Peyer's patch (tissue), 4 donors: ENCODE data around the gene SHOX. TPM values are rescaled to one million over a fixed set of nuclear protein-coding genes. Genes with fewer than 3 reads are reported as not detected.
"Not testable (repeated sequence)": the region's sequence is repeated elsewhere in the genome, so short reads cannot be mapped to it uniquely, and the experiment has no call there.

Experiments used
- DNase-seq, 3 donors: peaks; one replicate each; pipeline ENCODE4 v3.0.0-alpha.2; 2017 to 2019
- H3K27ac ChIP-seq, 4 donors: fragments of 200-600 bp; sonication (generic); one replicate each; pipeline ENCODE4 v1.5.1; 2016 to 2019
- H3K27me3 ChIP-seq, 2 donors: fragments of 200-600 bp; sonication (generic); one replicate each; pipeline ENCODE4 v1.5.1; 2019
- H3K36me3 ChIP-seq, 3 donors: fragments of 200-600 bp; sonication (generic); one replicate each; pipeline ENCODE4 v1.5.1; 2016 to 2019
- H3K4me1 ChIP-seq, 4 donors: fragments of 200-600 bp; sonication (generic); one replicate each; pipeline ENCODE4 v1.5.1; 2016 to 2019
- H3K4me3 ChIP-seq, 4 donors: fragments of 200-600 bp; sonication (generic); 1 replicate in 3 of 4; 2 replicates in 1 of 4; pipeline ENCODE4 v1.5.1; 2016 to 2019; ENCODE audit warnings: mild to moderate bottlenecking in 1 of 4
- H3K9me3 ChIP-seq, 4 donors: fragments of 200-600 bp; sonication (generic); one replicate each; pipeline ENCODE4 v1.5.1; 2016 to 2019; ENCODE audit warnings: mild to moderate bottlenecking in 1 of 4
- CTCF ChIP-seq, 6 experiments: fragments of 450-650 bp in 4 of 6; fragments of 200-600 bp in 2 of 6; sonication (generic) in 1 of 6; IDR thresholded peaks; one replicate each; pipeline ENCODE4 v1.5.1; 2017 to 2019; ENCODE audit warnings: antibody characterized with exemption in 6 of 6, mild to moderate bottlenecking in 3 of 6, moderate library complexity in 1 of 6
- POLR2A ChIP-seq, 2 donors: fragments of 450-650 bp; IDR thresholded peaks; one replicate each; pipeline ENCODE4 v1.5.1; 2017; ENCODE audit warnings: antibody characterized with exemption in 2 of 2, mild to moderate bottlenecking in 2 of 2, moderate library complexity in 2 of 2
- total RNA-seq, 4 donors: library from RNA; depleted of rRNA; stranded (reverse); fragments of >200 nt; gene quantifications; one replicate each; pipeline ENCODE4 v1.1.0, GENCODE V29; 2016

The SHOX gene
- total RNA-seq, 4 donors from 2014 or later = not detected

GRCh38 chrX:625137-625691, 5.4 kb upstream of the SHOX start:
- no peaks in the 10 kb centered on the region for H3K36me3 ChIP-seq
- H3K27me3 ChIP-seq = peaks cover 0 to 8% of the 10 kb centered on the region in 2 donors
- H3K4me1 ChIP-seq = peaks cover 0 to 4% (median 0%) of the 10 kb centered on the region in 4 donors
- no peaks in the 10 kb centered on the region for H3K9me3 ChIP-seq
- no peak for DNase-seq
- no peak overlapping the region for H3K27ac ChIP-seq
- no peak overlapping the region for H3K4me3 ChIP-seq
- no peak for TF ChIP-seq POLR2A (IDR thresholded peaks at IDR 0.05)
- no peak for TF ChIP-seq CTCF (IDR thresholded peaks at IDR 0.05)

- peaks cover 0 to 16% of the 10 kb centered on the region in 2 donors for H3K27me3 ChIP-seq
- H3K9me3 ChIP-seq, H3K36me3 ChIP-seq, H3K27ac ChIP-seq, H3K4me1 ChIP-seq, DNase-seq, H3K4me3 ChIP-seq: not testable (repeated sequence)
Measured at GRCh38 chrX:626047-626446, 4.5 kb upstream of the SHOX start.

GRCh38 chrX:626745-627509, 3.7 kb upstream of the SHOX start:
- TF ChIP-seq CTCF (IDR thresholded peaks at IDR 0.05) = no peak
- no peak for TF ChIP-seq POLR2A (IDR thresholded peaks at IDR 0.05)
- peaks cover 0 to 21% of the 10 kb centered on the region in 2 donors for H3K27me3 ChIP-seq

GRCh38 chrX:627510-627981, 3.0 kb upstream of the SHOX start:
- H3K27me3 ChIP-seq = peaks cover 0 to 26% of the 10 kb centered on the region in 2 donors
- H3K4me3 ChIP-seq = no peak overlapping the region
- TF ChIP-seq POLR2A (IDR thresholded peaks at IDR 0.05) (no peak), CTCF (IDR thresholded peaks at IDR 0.05) (no peak)
- H3K36me3 ChIP-seq = no peaks in the 10 kb centered on the region
- H3K4me1 ChIP-seq = peaks cover 0 to 4% (median 0%) of the 10 kb centered on the region in 4 donors
- peak in 1 of 3 donors; percentile 27 for DNase-seq
- H3K9me3 ChIP-seq = no peaks in the 10 kb centered on the region
- H3K27ac ChIP-seq = no peak overlapping the region

More at GRCh38 chrX:626745-627509, 3.7 kb upstream of the SHOX start:
- Histone ChIP-seq H3K27ac (no peak overlapping the region), H3K4me3 (no peak overlapping the region), H3K9me3 (no peaks in the 10 kb centered on the region), H3K4me1 (peaks cover 0 to 4% (median 0%) of the 10 kb centered on the region in 4 donors), H3K36me3 (no peaks in the 10 kb centered on the region)
- no peak for DNase-seq

GRCh38 chrX:627995-628394, 2.6 kb upstream of the SHOX start:
- Histone ChIP-seq H3K9me3 (no peaks in the 10 kb centered on the region), H3K4me1 (peaks cover 0 to 4% (median 0%) of the 10 kb centered on the region in 4 donors), H3K27ac (no peak overlapping the region), H3K27me3 (peaks cover 0 to 26% of the 10 kb centered on the region in 2 donors), H3K36me3 (no peaks in the 10 kb centered on the region), H3K4me3 (no peak overlapping the region)
- no peak for DNase-seq
- TF ChIP-seq CTCF (IDR thresholded peaks at IDR 0.05) (no peak), POLR2A (IDR thresholded peaks at IDR 0.05) (no peak)
